Fibroblast of lung (primary cell): ENCODE measurements around the gene C22orf15. TPM values are rescaled to one million over a fixed set of nuclear protein-coding genes. Genes with fewer than 3 reads are reported as not detected.

Source experiments
- DNase-seq, 2 donors: peaks; one replicate each; pipeline versions ENCODE4 v3.0.0 to v3.0.0-alpha.2; 2010; ENCODE audit warnings: low read depth in 2 of 2
- H2AFZ ChIP-seq: 2 replicates; pipeline ENCODE4 v1.5.1; 2012; ENCODE audit warnings: low read length, control low read depth, inconsistent platforms
- H3K27ac ChIP-seq: 2 replicates; pipeline ENCODE4 v1.5.1; 2011; ENCODE audit warnings: low read length, control low read depth; ENCODE audit not compliant: insufficient read depth
- H3K27me3 ChIP-seq: 2 replicates; pipeline ENCODE4 v1.5.1; 2011; ENCODE audit warnings: mild to moderate bottlenecking, low read length; ENCODE audit not compliant: control insufficient read depth, insufficient read depth
- H3K36me3 ChIP-seq: 2 replicates; pipeline ENCODE4 v1.5.1; 2011; ENCODE audit warnings: low read length; ENCODE audit not compliant: control insufficient read depth, insufficient read depth
- H3K4me1 ChIP-seq: 2 replicates; pipeline ENCODE4 v1.5.1; 2011; ENCODE audit warnings: low read length; ENCODE audit not compliant: control insufficient read depth, insufficient read depth; ENCODE audit errors: extremely low read depth
- H3K4me2 ChIP-seq: 2 replicates; pipeline ENCODE4 v1.5.1; 2011; ENCODE audit warnings: low read length, control low read depth; ENCODE audit not compliant: insufficient read depth; ENCODE audit errors: extremely low read depth
- H3K4me3 ChIP-seq, 4 experiments: fragments of 200-600 bp in 1 of 4; sonication (generic) in 1 of 4; replicated peaks in 1 of 4; 2 replicates each; pipeline ENCODE4 v1.5.1; 2011 to 2016; ENCODE audit warnings: low read length in 4 of 4, low read depth in 3 of 4, mild to moderate bottlenecking in 3 of 4, control low read depth in 2 of 4, inconsistent platforms in 1 of 4, mixed read lengths in 1 of 4; ENCODE audit not compliant: insufficient read depth in 1 of 4; ENCODE audit errors: control extremely low read depth in 1 of 4
- H3K79me2 ChIP-seq: 2 replicates; pipeline ENCODE4 v1.5.1; 2012; ENCODE audit warnings: mild to moderate bottlenecking, low read length, inconsistent platforms; ENCODE audit not compliant: control insufficient read depth, insufficient read depth
- H3K9ac ChIP-seq: 2 replicates; pipeline ENCODE4 v1.5.1; 2011; ENCODE audit warnings: mild to moderate bottlenecking, low read length, control low read depth; ENCODE audit not compliant: insufficient read depth
- H3K9me3 ChIP-seq: 2 replicates; pipeline ENCODE4 v1.5.1; 2012; ENCODE audit warnings: low read depth, low read length; ENCODE audit not compliant: control insufficient read depth, insufficient read depth
- H4K20me1 ChIP-seq: 2 replicates; pipeline ENCODE4 v1.5.1; 2011; ENCODE audit warnings: low read length; ENCODE audit not compliant: control insufficient read depth, insufficient read depth; ENCODE audit errors: extremely low read depth
- EZH2 ChIP-seq: IDR thresholded peaks from 2 replicates; pipeline ENCODE4 v1.5.1; 2012; ENCODE audit warnings: low read length, control low read depth, mild to moderate bottlenecking; ENCODE audit errors: missing control alignments
- polyA plus RNA-seq, 2 donors: library from polyadenylated mRNA; depleted of rRNA in 1 of 2; stranded (reverse) in 1 of 2; unstranded in 1 of 2; fragments of >200 nt; gene quantifications; 2 replicates each; pipeline ENCODE4 v1.2.1, GENCODE V29; 2011 to 2012; ENCODE audit warnings: missing spikeins in 1 of 2
- total RNA-seq: library from RNA; depleted of rRNA; stranded (reverse); fragments of >200 nt; gene quantifications from 2 replicates; pipeline ENCODE4 v1.2.1, GENCODE V29; 2014
- TF ChIP-seq, protein P1 (sequence below), 2 donors: IDR thresholded peaks in 1 of 2; conservative IDR thresholded peaks in 1 of 2; 1 replicate in 1 of 2; 2 replicates in 1 of 2; pipeline ENCODE4 v1.5.1; 2011 to 2012; ENCODE audit warnings: low read length in 2 of 2, control low read depth in 1 of 2, inconsistent platforms in 1 of 2, low read depth in 1 of 2, mild to moderate bottlenecking in 1 of 2

Gene C22orf15
- total and polyA plus RNA-seq, 2 donors (not counting 1 experiment from before 2014, with no cell fraction given) = 1.4 to 2.5 TPM

DNA sequence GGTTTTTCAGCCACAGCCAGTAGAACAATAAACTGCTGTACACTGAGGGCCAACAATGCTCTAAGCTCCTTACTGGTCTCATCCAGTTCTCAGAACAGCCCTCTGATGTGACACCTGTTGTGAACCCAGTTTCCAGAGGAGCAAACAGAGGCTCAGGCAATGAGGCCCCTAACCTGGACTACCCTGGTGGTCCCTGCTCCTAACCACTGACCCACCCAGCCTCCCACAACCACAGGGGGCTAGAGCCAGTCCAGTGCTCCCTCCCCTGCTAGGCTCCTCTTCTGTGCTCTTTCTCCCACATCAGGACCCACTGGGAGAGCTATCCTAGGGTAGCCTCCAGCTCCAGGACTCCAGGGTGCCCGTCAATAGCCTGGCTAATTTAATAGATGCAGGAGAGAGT, 19.9 kb downstream of the C22orf15 start:
- Histone ChIP-seq H3K4me1 (peaks cover 7% of the 10 kb centered on the region), H3K79me2 (peaks cover 5% of the 10 kb centered on the region), H2AFZ (no peak overlapping the region), H3K27ac (no peak overlapping the region), H3K9ac (no peak overlapping the region), H4K20me1 (no peaks in the 10 kb centered on the region), H3K9me3 (no peaks in the 10 kb centered on the region), H3K36me3 (no peaks in the 10 kb centered on the region), H3K4me2 (no peak overlapping the region), H3K4me3 (no peak overlapping the region), H3K27me3 (no peaks in the 10 kb centered on the region)
- no peak for DNase-seq
- TF ChIP-seq, protein P1, sequence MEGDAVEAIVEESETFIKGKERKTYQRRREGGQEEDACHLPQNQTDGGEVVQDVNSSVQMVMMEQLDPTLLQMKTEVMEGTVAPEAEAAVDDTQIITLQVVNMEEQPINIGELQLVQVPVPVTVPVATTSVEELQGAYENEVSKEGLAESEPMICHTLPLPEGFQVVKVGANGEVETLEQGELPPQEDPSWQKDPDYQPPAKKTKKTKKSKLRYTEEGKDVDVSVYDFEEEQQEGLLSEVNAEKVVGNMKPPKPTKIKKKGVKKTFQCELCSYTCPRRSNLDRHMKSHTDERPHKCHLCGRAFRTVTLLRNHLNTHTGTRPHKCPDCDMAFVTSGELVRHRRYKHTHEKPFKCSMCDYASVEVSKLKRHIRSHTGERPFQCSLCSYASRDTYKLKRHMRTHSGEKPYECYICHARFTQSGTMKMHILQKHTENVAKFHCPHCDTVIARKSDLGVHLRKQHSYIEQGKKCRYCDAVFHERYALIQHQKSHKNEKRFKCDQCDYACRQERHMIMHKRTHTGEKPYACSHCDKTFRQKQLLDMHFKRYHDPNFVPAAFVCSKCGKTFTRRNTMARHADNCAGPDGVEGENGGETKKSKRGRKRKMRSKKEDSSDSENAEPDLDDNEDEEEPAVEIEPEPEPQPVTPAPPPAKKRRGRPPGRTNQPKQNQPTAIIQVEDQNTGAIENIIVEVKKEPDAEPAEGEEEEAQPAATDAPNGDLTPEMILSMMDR (conservative IDR thresholded peaks at IDR 0.05 in 1 of 2, IDR thresholded peaks at IDR 0.05 in 1 of 2; ENCODE audit: low read depth in 1 of 2, low read length in 2 of 2) = no peak
- TF ChIP-seq EZH2 = no peak

DNA sequence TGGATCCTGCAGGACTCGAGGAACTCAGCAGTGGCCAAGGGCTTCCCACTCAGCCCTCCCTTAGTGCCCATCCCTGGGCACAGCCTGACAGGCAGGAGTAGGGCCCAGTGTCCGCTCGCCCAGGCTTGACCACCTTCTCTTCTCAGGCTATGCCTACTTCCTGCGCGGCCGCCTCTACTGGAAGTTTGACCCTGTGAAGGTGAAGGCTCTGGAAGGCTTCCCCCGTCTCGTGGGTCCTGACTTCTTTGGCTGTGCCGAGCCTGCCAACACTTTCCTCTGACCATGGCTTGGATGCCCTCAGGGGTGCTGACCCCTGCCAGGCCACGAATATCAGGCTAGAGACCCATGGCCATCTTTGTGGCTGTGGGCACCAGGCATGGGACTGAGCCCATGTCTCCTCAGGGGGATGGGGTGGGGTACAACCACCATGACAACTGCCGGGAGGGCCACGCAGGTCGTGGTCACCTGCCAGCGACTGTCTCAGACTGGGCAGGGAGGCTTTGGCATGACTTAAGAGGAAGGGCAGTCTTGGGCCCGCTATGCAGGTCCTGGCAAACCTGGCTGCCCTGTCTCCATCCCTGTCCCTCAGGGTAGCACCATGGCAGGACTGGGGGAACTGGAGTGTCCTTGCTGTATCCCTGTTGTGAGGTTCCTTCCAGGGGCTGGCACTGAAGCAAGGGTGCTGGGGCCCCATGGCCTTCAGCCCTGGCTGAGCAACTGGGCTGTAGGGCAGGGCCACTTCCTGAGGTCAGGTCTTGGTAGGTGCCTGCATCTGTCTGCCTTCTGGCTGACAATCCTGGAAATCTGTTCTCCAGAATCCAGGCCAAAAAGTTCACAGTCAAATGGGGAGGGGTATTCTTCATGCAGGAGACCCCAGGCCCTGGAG, 20.7 kb downstream of the C22orf15 start:
- H3K9ac ChIP-seq = no peak overlapping the region
- no peak overlapping the region for H3K4me3 ChIP-seq
- no peaks in the 10 kb centered on the region for H3K9me3 ChIP-seq
- H3K4me1 ChIP-seq = peaks cover 7% of the 10 kb centered on the region
- no peaks in the 10 kb centered on the region for H3K27me3 ChIP-seq
- H3K4me2 ChIP-seq = no peak overlapping the region
- H3K36me3 ChIP-seq = no peaks in the 10 kb centered on the region
- DNase-seq = no peak
- peaks cover 13% of the 10 kb centered on the region for H3K79me2 ChIP-seq
- no peak overlapping the region for H2AFZ ChIP-seq
- TF ChIP-seq, protein P1 (conservative IDR thresholded peaks at IDR 0.05 in 1 of 2, IDR thresholded peaks at IDR 0.05 in 1 of 2; ENCODE audit: low read depth in 1 of 2, low read length in 2 of 2) = no peak
- TF ChIP-seq EZH2 = no peak
- H4K20me1 ChIP-seq = no peaks in the 10 kb centered on the region
- no peak overlapping the region for H3K27ac ChIP-seq

DNA sequence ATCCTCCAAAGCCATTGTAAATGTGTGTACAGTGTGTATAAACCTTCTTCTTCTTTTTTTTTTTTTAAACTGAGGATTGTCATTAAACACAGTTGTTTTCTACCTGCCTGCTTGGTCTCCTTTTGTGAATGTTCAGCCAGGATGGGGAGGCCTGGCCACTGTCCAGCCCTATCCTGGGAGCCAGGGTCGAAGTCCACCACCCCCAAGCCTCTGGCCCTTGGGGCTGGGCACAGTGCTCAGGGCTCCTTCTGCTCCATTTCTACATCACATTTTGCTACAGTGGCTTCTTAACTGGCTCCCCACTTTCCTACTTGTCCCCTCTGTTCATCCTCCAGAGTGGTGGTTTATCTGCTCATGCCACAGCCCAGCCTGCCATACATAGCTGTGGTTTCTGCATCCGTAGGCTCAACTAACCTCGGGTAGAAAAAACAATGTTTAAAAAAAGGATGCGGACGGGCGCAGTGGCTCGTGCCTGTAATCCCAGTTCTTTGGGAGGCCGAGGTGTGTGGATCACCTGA, 21.5 kb downstream of the C22orf15 start:
- Histone ChIP-seq H4K20me1 (no peaks in the 10 kb centered on the region), H3K4me3 (no peak overlapping the region), H3K79me2 (peaks cover 20% of the 10 kb centered on the region), H3K36me3 (no peaks in the 10 kb centered on the region), H3K9me3 (no peaks in the 10 kb centered on the region), H3K4me1 (peaks cover 7% of the 10 kb centered on the region), H3K4me2 (no peak overlapping the region), H3K9ac (no peak overlapping the region), H2AFZ (no peak overlapping the region), H3K27me3 (no peaks in the 10 kb centered on the region), H3K27ac (no peak overlapping the region)
- no peak for TF ChIP-seq EZH2
- TF ChIP-seq, protein P1 (conservative IDR thresholded peaks at IDR 0.05 in 1 of 2, IDR thresholded peaks at IDR 0.05 in 1 of 2; ENCODE audit: low read depth in 1 of 2, low read length in 2 of 2) = no peak
- DNase-seq = peak in 1 of 2 donors; percentile 75
